K562 (cell line): ENCODE results near the gene RAI14. TPM values are rescaled to one million over a fixed set of nuclear protein-coding genes. Genes with fewer than 3 reads are reported as not detected.

Experiments used
- ATAC-seq: fragments of 200-7000 bp; cut with Tn5 transposase; 3 replicates; pipeline ENCODE4 v1.9.1; 2020; ENCODE audit warnings: moderate library complexity
- BruUV-seq: library from RNA; stranded (reverse); fragments of 400-500 nt; replicated peaks from 2 replicates; lab custom pipeline; 2021; lab: Mats Ljungman, UMichigan
- CTCF ChIA-PET: fragments of 300-600 bp; formaldehyde crosslinking; extraction: SDS; loops from one replicate; lab custom pipeline; 2021; ENCODE audit warnings: low intra/inter-chr PET ratio; lab: Yijun Ruan, JAX
- POLR2A ChIA-PET: fragments of 300-600, 350-650 bp; sonication (Branson Sonifier 250); formaldehyde crosslinking; extraction: SDS; loops from one replicate; lab custom pipeline; 2021; ENCODE audit warnings: antibody characterized with exemption, inconsistent platforms; lab: Yijun Ruan, JAX
- DNase-seq, 4 experiments: peaks; one replicate each; pipeline versions ENCODE4 v3.0.0 to v3.0.0-alpha.2; 2011 to 2018; ENCODE audit warnings: low spot score in 3 of 4, mixed read lengths in 3 of 4; ENCODE audit errors: extremely low read depth in 1 of 4
- FAIRE-seq: peaks from 2 replicates; lab custom pipeline; 2011; peaks lifted over from hg19 to GRCh38; lab: Jason Lieb, UNC
- H2AFZ ChIP-seq: 2 replicates; pipeline ENCODE4 v1.6.0; 2011; ENCODE audit warnings: low read depth, low read length, control low read depth, inconsistent platforms
- H3K27ac ChIP-seq: fragments of 200-600 bp; 3 replicates; pipeline ENCODE4 v1.8.0; 2011; ENCODE audit warnings: low read depth, mild to moderate bottlenecking, control low read depth, inconsistent platforms, low read length, moderate library complexity, mixed read lengths; ENCODE audit errors: extremely low read depth
- H3K27me3 ChIP-seq, 2 experiments: fragments of 300-600 bp in 1 of 2; 2 replicates in 1 of 2; 3 replicates in 1 of 2; pipeline versions ENCODE4 v1.6.0 to v1.8.0; 2011; ENCODE audit warnings: inconsistent platforms in 2 of 2, low read length in 2 of 2, mild to moderate bottlenecking in 1 of 2, mixed read lengths in 1 of 2, moderate library complexity in 1 of 2; ENCODE audit not compliant: control insufficient read depth in 2 of 2, insufficient read depth in 2 of 2
- H3K36me3 ChIP-seq: fragments of 300-600 bp; 3 replicates; pipeline ENCODE4 v1.8.0; 2011; ENCODE audit warnings: mild to moderate bottlenecking, low read length, inconsistent platforms; ENCODE audit not compliant: control insufficient read depth, insufficient read depth
- H3K4me1 ChIP-seq, 2 experiments: fragments of 200-600 bp in 1 of 2; replicated peaks in 1 of 2; 2 replicates in 1 of 2; 3 replicates in 1 of 2; pipeline versions ENCODE4 v1.5.1 to v1.8.0; 2011; ENCODE audit warnings: inconsistent platforms in 2 of 2, low read length in 2 of 2, mild to moderate bottlenecking in 1 of 2, mixed read lengths in 1 of 2, moderate library complexity in 1 of 2; ENCODE audit not compliant: control insufficient read depth in 2 of 2, insufficient read depth in 2 of 2
- H3K4me2 ChIP-seq: 2 replicates; pipeline ENCODE4 v1.6.1; 2011; ENCODE audit warnings: low read length, control low read depth, inconsistent platforms, mixed read lengths; ENCODE audit not compliant: insufficient read depth
- H3K4me3 ChIP-seq: fragments of 200-600 bp; sonication (generic), shearing (Covaris generic); 2 replicates; pipeline ENCODE4 v1.5.1; 2016; ENCODE audit warnings: control low read depth, inconsistent platforms
- H3K79me2 ChIP-seq: fragments of 200-600 bp; 3 replicates; pipeline ENCODE4 v1.8.0; 2011; ENCODE audit warnings: low read length, inconsistent platforms; ENCODE audit not compliant: control insufficient read depth, insufficient read depth
- H3K9ac ChIP-seq, 2 experiments: 2 replicates each; pipeline versions ENCODE4 v1.6.0 to v1.6.1; 2011; ENCODE audit warnings: low read depth in 2 of 2, low read length in 2 of 2, control low read depth in 1 of 2, inconsistent platforms in 1 of 2, mild to moderate bottlenecking in 1 of 2, mixed read lengths in 1 of 2; ENCODE audit not compliant: insufficient read depth in 1 of 2
- H3K9me1 ChIP-seq: one replicate; pipeline ENCODE4 v1.6.0; 2011; ENCODE audit warnings: inconsistent platforms, mild to moderate bottlenecking, low read length, moderate library complexity; ENCODE audit not compliant: control insufficient read depth, insufficient read depth
- H3K9me3 ChIP-seq: replicated peaks from 2 replicates; pipeline ENCODE4 v1.5.1; 2011; ENCODE audit warnings: low read depth, low read length, inconsistent platforms; ENCODE audit not compliant: control insufficient read depth, insufficient read depth
- H4K20me1 ChIP-seq: replicated peaks from 2 replicates; pipeline ENCODE4 v1.6.1; 2011; ENCODE audit warnings: low read length, inconsistent platforms, mixed read lengths; ENCODE audit not compliant: control insufficient read depth, insufficient read depth
- BRF1 ChIP-seq: IDR thresholded peaks from 3 replicates; pipeline ENCODE4 v1.6.1; 2011; ENCODE audit warnings: borderline replicate concordance, mild to moderate bottlenecking; ENCODE audit not compliant: insufficient read length; ENCODE audit errors: extremely low read depth
- COPS2 ChIP-seq: fragments of 450-650 bp; conservative IDR thresholded peaks from 2 replicates; pipeline ENCODE4 v1.6.1; 2016; ENCODE audit warnings: mild to moderate bottlenecking, moderate library complexity
- E2F3 ChIP-seq: fragments of 250-450 bp; sonication (Bioruptor Pico); IDR thresholded peaks from 2 replicates; pipeline ENCODE4 v1.4.0; 2020; ENCODE audit warnings: mild to moderate bottlenecking
- HMGN3 ChIP-seq: IDR thresholded peaks from 2 replicates; pipeline ENCODE4 v1.6.1; 2011; ENCODE audit warnings: borderline replicate concordance, low read depth, mild to moderate bottlenecking, mixed read lengths, low read length; ENCODE audit not compliant: insufficient read length; ENCODE audit errors: extremely low read depth
- KLF1 ChIP-seq: fragments of 450-650 bp; IDR thresholded peaks from 2 replicates; pipeline ENCODE4 v1.6.1; 2016; ENCODE audit warnings: missing genetic modification characterization, missing compliant biosample characterization
- MBD2 ChIP-seq: sonication (generic); IDR thresholded peaks from 2 replicates; pipeline ENCODE4 v1.6.1; 2016; ENCODE audit warnings: low read depth, borderline replicate concordance
- MCM2 ChIP-seq: fragments of 450-650 bp; IDR thresholded peaks from 2 replicates; pipeline ENCODE4 v1.6.1; 2017; ENCODE audit warnings: low read depth, mild to moderate bottlenecking
- PPARD ChIP-seq: fragments of 250-450 bp; sonication (Bioruptor Pico); IDR thresholded peaks from 2 replicates; pipeline ENCODE4 v1.8.0; 2022; ENCODE audit warnings: inconsistent platforms, mild to moderate bottlenecking, moderate library complexity
- RBFOX2 ChIP-seq: fragments of 200-400 bp; formaldehyde crosslinking; IDR thresholded peaks from 2 replicates; pipeline ENCODE4 v1.6.1; 2017; ENCODE audit warnings: low read depth, mild to moderate bottlenecking, low read length, moderate library complexity
- SAP30 ChIP-seq: fragments of 200-600 bp; sonication (generic); IDR thresholded peaks from 2 replicates; pipeline ENCODE4 v1.6.1; 2012; ENCODE audit warnings: borderline replicate concordance, low read depth, mild to moderate bottlenecking, moderate library complexity, low read length, control low read depth, inconsistent platforms; ENCODE audit not compliant: insufficient read depth, poor library complexity, severe bottlenecking
- ZC3H4 ChIP-seq: sonication (generic); formaldehyde crosslinking; IDR thresholded peaks from 2 replicates; pipeline ENCODE4 v1.9.0; 2021; ENCODE audit warnings: missing genetic modification reagents, borderline replicate concordance
- ZNF165 ChIP-seq: fragments of 250-450 bp; sonication (Bioruptor Pico); IDR thresholded peaks from 2 replicates; pipeline ENCODE4 v1.4.0; 2020; ENCODE audit warnings: borderline replicate concordance
- in situ Hi-C: fragments of 300-500 bp; cut with MboI; formaldehyde crosslinking; loops from 4 replicates; pipeline ENCODE4 v1.15.0; 2018; ENCODE audit warnings: inconsistent platforms, mixed read lengths
- intact Hi-C: fragments of 100-400 bp; cut with micrococcal nuclease; formaldehyde crosslinking; loops from 2 replicates; pipeline ENCODE4 v1.14.2; 2022
- polyA plus RNA-seq, 8 experiments: library from polyadenylated mRNA; depleted of rRNA in 4 of 8; stranded (reverse) in 5 of 8; unstranded in 3 of 8; fragments of >200 nt; fragmentation: Nextera tagmentation in 2 of 8; fragmentation: Illumina TruSeq in 1 of 8; extraction: Ambion mirVana in 2 of 8; extraction: Trizol in 1 of 8; gene quantifications; 2 replicates each; pipeline versions ENCODE4 v1.2.1 to v1.2.3, GENCODE V29; 2011 to 2014; ENCODE audit warnings: inconsistent platforms in 1 of 8, missing spikeins in 1 of 8
- total RNA-seq, 7 experiments: library from RNA; depleted of rRNA in 6 of 7; stranded (reverse); fragments of >200 nt in 6 of 7; fragmentation: Illumina TruSeq in 2 of 7; extraction: Trizol in 2 of 7; gene quantifications; 2 replicates each; pipeline versions ENCODE4 v1.2.1 to v1.2.3, GENCODE V29; 2011 to 2021; ENCODE audit warnings: low replicate concordance in 1 of 7
- TF ChIP-seq, protein P1 (sequence below): fragments of 200-600 bp; sonication (generic); IDR thresholded peaks from one replicate; pipeline ENCODE4 v1.6.1; 2012; ENCODE audit warnings: mild to moderate bottlenecking, low read depth, low read length, inconsistent platforms

Gene RAI14
- total and polyA plus RNA-seq, 9 of the 15 experiments (the other 6 are each of a cell fraction or from before 2014, with no cell fraction given), result 11.3 to 82.5 (median 34.8) TPM

DNA sequence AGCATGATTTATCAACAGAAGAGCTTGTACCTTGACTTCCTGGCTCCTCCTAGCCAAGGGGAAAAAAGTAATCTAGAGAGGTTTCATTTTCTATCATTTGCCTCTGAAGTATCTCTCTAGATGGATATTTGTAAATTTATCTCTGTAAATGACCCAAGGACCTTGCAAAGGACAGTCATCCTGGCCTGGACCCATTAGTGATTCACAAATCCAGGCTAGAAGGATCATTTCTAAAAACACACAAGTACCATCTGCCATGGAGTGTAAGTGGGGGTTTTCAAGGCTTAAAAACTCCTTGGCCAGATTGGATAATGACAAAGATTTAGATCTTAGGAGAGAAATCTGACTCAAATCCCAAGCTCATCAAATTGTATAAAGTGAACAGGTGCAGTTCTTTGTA lies 190.9 kb downstream of the RAI14 start:
- no peaks in the 10 kb centered on the region for H3K79me2 ChIP-seq
- no peak overlapping the region for H2AFZ ChIP-seq
- intact Hi-C loops, result no loop called here
- no peak overlapping the region for H3K9ac ChIP-seq
- no peak overlapping the region for H3K27ac ChIP-seq
- peaks cover 0 to 5% of the 10 kb centered on the region in 2 experiments; a peak in 2 of 5 replicates for H3K4me1 ChIP-seq
- H3K9me3 ChIP-seq, result no peaks in the 10 kb centered on the region
- in situ Hi-C loops, result no loop called here
- DNase-seq, result no peak
- no peak overlapping the region for H3K4me2 ChIP-seq
- no TSS peak for BruUV-seq
- no peaks in the 10 kb centered on the region for H3K36me3 ChIP-seq
- no peak for FAIRE-seq
- no peaks in the 10 kb centered on the region for H4K20me1 ChIP-seq
- ChIA-PET POLR2A (interaction anchor here (1.1 kb wide), 1 partner anchor 313 kb away, joined by 3 read pairs; no protein-coding TSS in a partner anchor), CTCF (no interaction called here)
- H3K9me1 ChIP-seq, result no peaks in the 10 kb centered on the region
- no peak for ATAC-seq
- H3K4me3 ChIP-seq, result no peak overlapping the region
- no peaks in the 10 kb centered on the region for H3K27me3 ChIP-seq
- no peak for TF ChIP-seq KLF1 (tag)
- no peak for TF ChIP-seq PPARD (CRISPR knock-in tag)
- no peak for TF ChIP-seq ZC3H4 (CRISPR knock-in tag)
- TF ChIP-seq BRF1, result no peak
- no peak for TF ChIP-seq ZNF165 (CRISPR knock-in tag)
- TF ChIP-seq SAP30, result no peak
- TF ChIP-seq, protein P1, sequence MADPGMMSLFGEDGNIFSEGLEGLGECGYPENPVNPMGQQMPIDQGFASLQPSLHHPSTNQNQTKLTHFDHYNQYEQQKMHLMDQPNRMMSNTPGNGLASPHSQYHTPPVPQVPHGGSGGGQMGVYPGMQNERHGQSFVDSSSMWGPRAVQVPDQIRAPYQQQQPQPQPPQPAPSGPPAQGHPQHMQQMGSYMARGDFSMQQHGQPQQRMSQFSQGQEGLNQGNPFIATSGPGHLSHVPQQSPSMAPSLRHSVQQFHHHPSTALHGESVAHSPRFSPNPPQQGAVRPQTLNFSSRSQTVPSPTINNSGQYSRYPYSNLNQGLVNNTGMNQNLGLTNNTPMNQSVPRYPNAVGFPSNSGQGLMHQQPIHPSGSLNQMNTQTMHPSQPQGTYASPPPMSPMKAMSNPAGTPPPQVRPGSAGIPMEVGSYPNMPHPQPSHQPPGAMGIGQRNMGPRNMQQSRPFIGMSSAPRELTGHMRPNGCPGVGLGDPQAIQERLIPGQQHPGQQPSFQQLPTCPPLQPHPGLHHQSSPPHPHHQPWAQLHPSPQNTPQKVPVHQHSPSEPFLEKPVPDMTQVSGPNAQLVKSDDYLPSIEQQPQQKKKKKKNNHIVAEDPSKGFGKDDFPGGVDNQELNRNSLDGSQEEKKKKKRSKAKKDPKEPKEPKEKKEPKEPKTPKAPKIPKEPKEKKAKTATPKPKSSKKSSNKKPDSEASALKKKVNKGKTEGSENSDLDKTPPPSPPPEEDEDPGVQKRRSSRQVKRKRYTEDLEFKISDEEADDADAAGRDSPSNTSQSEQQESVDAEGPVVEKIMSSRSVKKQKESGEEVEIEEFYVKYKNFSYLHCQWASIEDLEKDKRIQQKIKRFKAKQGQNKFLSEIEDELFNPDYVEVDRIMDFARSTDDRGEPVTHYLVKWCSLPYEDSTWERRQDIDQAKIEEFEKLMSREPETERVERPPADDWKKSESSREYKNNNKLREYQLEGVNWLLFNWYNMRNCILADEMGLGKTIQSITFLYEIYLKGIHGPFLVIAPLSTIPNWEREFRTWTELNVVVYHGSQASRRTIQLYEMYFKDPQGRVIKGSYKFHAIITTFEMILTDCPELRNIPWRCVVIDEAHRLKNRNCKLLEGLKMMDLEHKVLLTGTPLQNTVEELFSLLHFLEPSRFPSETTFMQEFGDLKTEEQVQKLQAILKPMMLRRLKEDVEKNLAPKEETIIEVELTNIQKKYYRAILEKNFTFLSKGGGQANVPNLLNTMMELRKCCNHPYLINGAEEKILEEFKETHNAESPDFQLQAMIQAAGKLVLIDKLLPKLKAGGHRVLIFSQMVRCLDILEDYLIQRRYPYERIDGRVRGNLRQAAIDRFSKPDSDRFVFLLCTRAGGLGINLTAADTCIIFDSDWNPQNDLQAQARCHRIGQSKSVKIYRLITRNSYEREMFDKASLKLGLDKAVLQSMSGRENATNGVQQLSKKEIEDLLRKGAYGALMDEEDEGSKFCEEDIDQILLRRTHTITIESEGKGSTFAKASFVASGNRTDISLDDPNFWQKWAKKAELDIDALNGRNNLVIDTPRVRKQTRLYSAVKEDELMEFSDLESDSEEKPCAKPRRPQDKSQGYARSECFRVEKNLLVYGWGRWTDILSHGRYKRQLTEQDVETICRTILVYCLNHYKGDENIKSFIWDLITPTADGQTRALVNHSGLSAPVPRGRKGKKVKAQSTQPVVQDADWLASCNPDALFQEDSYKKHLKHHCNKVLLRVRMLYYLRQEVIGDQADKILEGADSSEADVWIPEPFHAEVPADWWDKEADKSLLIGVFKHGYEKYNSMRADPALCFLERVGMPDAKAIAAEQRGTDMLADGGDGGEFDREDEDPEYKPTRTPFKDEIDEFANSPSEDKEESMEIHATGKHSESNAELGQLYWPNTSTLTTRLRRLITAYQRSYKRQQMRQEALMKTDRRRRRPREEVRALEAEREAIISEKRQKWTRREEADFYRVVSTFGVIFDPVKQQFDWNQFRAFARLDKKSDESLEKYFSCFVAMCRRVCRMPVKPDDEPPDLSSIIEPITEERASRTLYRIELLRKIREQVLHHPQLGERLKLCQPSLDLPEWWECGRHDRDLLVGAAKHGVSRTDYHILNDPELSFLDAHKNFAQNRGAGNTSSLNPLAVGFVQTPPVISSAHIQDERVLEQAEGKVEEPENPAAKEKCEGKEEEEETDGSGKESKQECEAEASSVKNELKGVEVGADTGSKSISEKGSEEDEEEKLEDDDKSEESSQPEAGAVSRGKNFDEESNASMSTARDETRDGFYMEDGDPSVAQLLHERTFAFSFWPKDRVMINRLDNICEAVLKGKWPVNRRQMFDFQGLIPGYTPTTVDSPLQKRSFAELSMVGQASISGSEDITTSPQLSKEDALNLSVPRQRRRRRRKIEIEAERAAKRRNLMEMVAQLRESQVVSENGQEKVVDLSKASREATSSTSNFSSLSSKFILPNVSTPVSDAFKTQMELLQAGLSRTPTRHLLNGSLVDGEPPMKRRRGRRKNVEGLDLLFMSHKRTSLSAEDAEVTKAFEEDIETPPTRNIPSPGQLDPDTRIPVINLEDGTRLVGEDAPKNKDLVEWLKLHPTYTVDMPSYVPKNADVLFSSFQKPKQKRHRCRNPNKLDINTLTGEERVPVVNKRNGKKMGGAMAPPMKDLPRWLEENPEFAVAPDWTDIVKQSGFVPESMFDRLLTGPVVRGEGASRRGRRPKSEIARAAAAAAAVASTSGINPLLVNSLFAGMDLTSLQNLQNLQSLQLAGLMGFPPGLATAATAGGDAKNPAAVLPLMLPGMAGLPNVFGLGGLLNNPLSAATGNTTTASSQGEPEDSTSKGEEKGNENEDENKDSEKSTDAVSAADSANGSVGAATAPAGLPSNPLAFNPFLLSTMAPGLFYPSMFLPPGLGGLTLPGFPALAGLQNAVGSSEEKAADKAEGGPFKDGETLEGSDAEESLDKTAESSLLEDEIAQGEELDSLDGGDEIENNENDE, result no peak
- TF ChIP-seq HMGN3, result no peak
- no peak for TF ChIP-seq COPS2
- no peak for TF ChIP-seq E2F3 (CRISPR knock-in tag)
- TF ChIP-seq MBD2, result no peak
- TF ChIP-seq MCM2, result no peak
- no peak for TF ChIP-seq RBFOX2
